BE2C (cell line): ENCODE data around the gene CGB5. TPM values are rescaled to one million over a fixed set of nuclear protein-coding genes. Genes with fewer than 3 reads are reported as not detected.
"Not testable (repeated sequence)": the region's sequence is repeated elsewhere in the genome, so short reads cannot be mapped to it uniquely, and the experiment has no call there.

Source experiments
- DNase-seq: peaks from one replicate; pipeline ENCODE4 v3.0.0-alpha.2; 2020
- H3K27me3 ChIP-seq: fragments of 250-450 bp; sonication (Bioruptor Pico); 2 replicates; pipeline ENCODE4 v1.5.1; 2020; ENCODE audit warnings: mild to moderate bottlenecking
- H3K36me3 ChIP-seq: fragments of 250-450 bp; sonication (Bioruptor Pico); 2 replicates; pipeline ENCODE4 v1.5.1; 2020; ENCODE audit warnings: mild to moderate bottlenecking
- H3K4me1 ChIP-seq: fragments of 250-450 bp; sonication (Bioruptor Pico); 2 replicates; pipeline ENCODE4 v1.5.1; 2020
- H3K4me3 ChIP-seq: 2 replicates; pipeline ENCODE4 v1.5.1; 2011; ENCODE audit warnings: low read depth, low read length
- H3K9me3 ChIP-seq: fragments of 250-450 bp; sonication (Bioruptor Pico); 2 replicates; pipeline ENCODE4 v1.5.1; 2020
- CTCF ChIP-seq: IDR thresholded peaks from 2 replicates; pipeline ENCODE4 v1.5.1; 2012; ENCODE audit warnings: mild to moderate bottlenecking, low read depth, low read length
- polyA plus RNA-seq: library from polyadenylated mRNA; unstranded; fragments of >200 nt; gene quantifications from one replicate; pipeline ENCODE4 v1.2.1, GENCODE V29; 2012; ENCODE audit warnings: low read depth, missing spikeins; ENCODE audit not compliant: insufficient read length, insufficient read depth

Gene CGB5
- not detected for polyA plus RNA-seq

- H3K4me3 ChIP-seq, DNase-seq, H3K36me3 ChIP-seq, H3K9me3 ChIP-seq, H3K4me1 ChIP-seq, H3K27me3 ChIP-seq: not testable (repeated sequence)
Measured at GRCh38 chr19:49043548-49043947, at the start of gene CGB5. Gene CGB5 (plus strand): TSS chr19:49043848. CDS start chr19:49044210, 362 bp downstream.

GRCh38 chr19:48994035-48994386 is 49.6 kb upstream of the CGB5 start:
- TF ChIP-seq CTCF = no peak
- H3K4me1 ChIP-seq = no peaks in the 10 kb centered on the region
- no peaks in the 10 kb centered on the region for H3K9me3 ChIP-seq
- H3K36me3 ChIP-seq = peaks cover 4% of the 10 kb centered on the region
- no peaks in the 10 kb centered on the region for H3K27me3 ChIP-seq
- peak overlapping the region; percentile 78 for H3K4me3 ChIP-seq
- DNase-seq = no peak

- TF ChIP-seq CTCF = peak; percentile 72
- H3K4me1 ChIP-seq = no peaks in the 10 kb centered on the region
Measured at GRCh38 chr19:48997972-48998371, 45.7 kb upstream of the CGB5 start.

GRCh38 chr19:48999481-49000325 is 43.9 kb upstream of the CGB5 start:
- peaks cover 41% of the 10 kb centered on the region for H3K36me3 ChIP-seq
- DNase-seq = peak; percentile 75
- TF ChIP-seq CTCF = peak; percentile 78
- H3K27me3 ChIP-seq = no peaks in the 10 kb centered on the region
- H3K9me3 ChIP-seq = no peaks in the 10 kb centered on the region
- no peak overlapping the region for H3K4me3 ChIP-seq
- no peaks in the 10 kb centered on the region for H3K4me1 ChIP-seq

More at GRCh38 chr19:48997972-48998371, 45.7 kb upstream of the CGB5 start:
- Histone ChIP-seq H3K9me3 (no peaks in the 10 kb centered on the region), H3K27me3 (no peaks in the 10 kb centered on the region), H3K4me3 (no peak overlapping the region), H3K36me3 (peaks cover 27% of the 10 kb centered on the region)
- peak; percentile 87 for DNase-seq

GRCh38 chr19:49004133-49004532 is 39.5 kb upstream of the CGB5 start:
- no peak for TF ChIP-seq CTCF
- peaks cover 68% of the 10 kb centered on the region for H3K36me3 ChIP-seq

GRCh38 chr19:49004964-49005614 is 38.6 kb upstream of the CGB5 start:
- Histone ChIP-seq H3K4me1 (no peaks in the 10 kb centered on the region), H3K36me3 (peaks cover 68% of the 10 kb centered on the region), H3K9me3 (no peaks in the 10 kb centered on the region), H3K27me3 (no peaks in the 10 kb centered on the region), H3K4me3 (no peak overlapping the region)
- TF ChIP-seq CTCF = no peak
- no peak for DNase-seq

More at GRCh38 chr19:49004133-49004532, 39.5 kb upstream of the CGB5 start:
- Histone ChIP-seq H3K4me1 (no peaks in the 10 kb centered on the region), H3K4me3 (no peak overlapping the region), H3K9me3 (no peaks in the 10 kb centered on the region), H3K27me3 (no peaks in the 10 kb centered on the region)
- DNase-seq = no peak
